Measurements from ENCODE around the gene ZCCHC8. TPM values are rescaled to one million over a fixed set of nuclear protein-coding genes. Genes with fewer than 3 reads are reported as not detected.
A peak's percentile ranks its signal among the peaks of the same experiment; 100 is the strongest.

ZCCHC8 gene
- total RNA-seq (2014; rRNA removed; shearing (Covaris generic); ENCODE audit: low replicate concordance) = 30.8 and 35.3 TPM in 2 replicates

- H3K4me2 ChIP-seq (ENCODE audit: low read depth, low read length, poor library complexity, severe bottlenecking) = peak within 1 kb of the TSS; percentile 75
- no peaks in the 10 kb centered on the region for H3K27me3 ChIP-seq (ENCODE audit: low read length)
- H3K27ac ChIP-seq (ENCODE audit: low read length) = peak within 1 kb of the TSS; percentile 90
- H3K36me3 ChIP-seq (ENCODE audit: insufficient read depth, low read length) = peaks cover 21% of the 10 kb centered on the region; the same call in 1 of the 2 replicates
- H3K4me3 ChIP-seq (ENCODE audit: low read length) = peak within 1 kb of the TSS; percentile 91
- H3K9me2 ChIP-seq (replicated peaks; ENCODE audit: insufficient read depth, low read length) = no peaks in the 10 kb centered on the region
- H3K4me1 ChIP-seq (ENCODE audit: low read length) = peaks cover 48% of the 10 kb centered on the region
- peak within 1 kb of the TSS; percentile 94 for H3K9ac ChIP-seq (ENCODE audit: low read length)
- H3K9me3 ChIP-seq (ENCODE audit: low read length) = no peaks in the 10 kb centered on the region
- no peaks in the 10 kb centered on the region for H4K20me1 ChIP-seq (ENCODE audit: insufficient read depth, low read depth, low read length)
- peak; percentile 99 for DNase-seq
- H3K79me2 ChIP-seq (ENCODE audit: low read length) = peaks cover 45% of the 10 kb centered on the region
- H2AFZ ChIP-seq (ENCODE audit: low read length) = peak within 1 kb of the TSS; percentile 24; the same call in 1 of the 2 replicates
Observed at GRCh38 chr12:122500685-122501488, at the start of gene ZCCHC8. Gene ZCCHC8 (minus strand): TSS chr12:122500932. CDS start chr12:122500840, 92 bp downstream.

- no peaks in the 10 kb centered on the region for H3K27me3 ChIP-seq (ENCODE audit: low read length)
- no peaks in the 10 kb centered on the region for H3K9me3 ChIP-seq (ENCODE audit: low read length)
- no peak overlapping the region for H3K4me3 ChIP-seq (ENCODE audit: low read length)
- no peak overlapping the region for H3K4me2 ChIP-seq (ENCODE audit: low read depth, low read length, poor library complexity, severe bottlenecking)
- no peaks in the 10 kb centered on the region for H3K79me2 ChIP-seq (ENCODE audit: low read length)
- peaks cover 45% of the 10 kb centered on the region for H3K36me3 ChIP-seq (ENCODE audit: insufficient read depth, low read length)
- no peak overlapping the region for H3K9ac ChIP-seq (ENCODE audit: low read length)
- no peaks in the 10 kb centered on the region for H3K9me2 ChIP-seq (replicated peaks; ENCODE audit: insufficient read depth, low read length)
- H4K20me1 ChIP-seq (ENCODE audit: insufficient read depth, low read depth, low read length) = 0 out of 2 replicates have a peak, but pooled peaks cover 3% of the 10 kb centered on the region
- peaks cover 14% of the 10 kb centered on the region for H3K4me1 ChIP-seq (ENCODE audit: low read length)
- DNase-seq = no peak
- no peak overlapping the region for H2AFZ ChIP-seq (ENCODE audit: low read length)
- no peak overlapping the region for H3K27ac ChIP-seq (ENCODE audit: low read length)
Observed at GRCh38 chr12:122547330-122547729, 46.6 kb upstream of the ZCCHC8 start.

GRCh38 chr12:122545855-122546254, 45.1 kb upstream of the ZCCHC8 start:
- H3K36me3 ChIP-seq (ENCODE audit: insufficient read depth, low read length) = peaks cover 39% of the 10 kb centered on the region
- no peaks in the 10 kb centered on the region for H3K9me3 ChIP-seq (ENCODE audit: low read length)
- no peak overlapping the region for H3K27ac ChIP-seq (ENCODE audit: low read length)
- no peak overlapping the region for H2AFZ ChIP-seq (ENCODE audit: low read length)
- H4K20me1 ChIP-seq (ENCODE audit: insufficient read depth, low read depth, low read length) = 0 out of 2 replicates have a peak, but pooled peaks cover 3% of the 10 kb centered on the region
- no peak overlapping the region for H3K9ac ChIP-seq (ENCODE audit: low read length)
- H3K27me3 ChIP-seq (ENCODE audit: low read length) = no peaks in the 10 kb centered on the region
- no peaks in the 10 kb centered on the region for H3K79me2 ChIP-seq (ENCODE audit: low read length)
- DNase-seq = peak; percentile 66
- H3K4me1 ChIP-seq (ENCODE audit: low read length) = peaks cover 14% of the 10 kb centered on the region
- no peak overlapping the region for H3K4me3 ChIP-seq (ENCODE audit: low read length)
- H3K4me2 ChIP-seq (ENCODE audit: low read depth, low read length, poor library complexity, severe bottlenecking) = peak overlapping the region; percentile 30
- H3K9me2 ChIP-seq (replicated peaks; ENCODE audit: insufficient read depth, low read length) = no peaks in the 10 kb centered on the region

- no peak overlapping the region for H2AFZ ChIP-seq (ENCODE audit: low read length)
- H3K27ac ChIP-seq (ENCODE audit: low read length) = no peak overlapping the region
- H3K27me3 ChIP-seq (ENCODE audit: low read length) = no peaks in the 10 kb centered on the region
- no peak overlapping the region for H3K9ac ChIP-seq (ENCODE audit: low read length)
- H3K36me3 ChIP-seq (ENCODE audit: insufficient read depth, low read length) = peaks cover 36% of the 10 kb centered on the region
- H3K4me2 ChIP-seq (ENCODE audit: low read depth, low read length, poor library complexity, severe bottlenecking) = no peak overlapping the region
- H3K9me3 ChIP-seq (ENCODE audit: low read length) = no peaks in the 10 kb centered on the region
- no peak for DNase-seq
- H3K4me3 ChIP-seq (ENCODE audit: low read length) = no peak overlapping the region
- H3K9me2 ChIP-seq (replicated peaks; ENCODE audit: insufficient read depth, low read length) = no peaks in the 10 kb centered on the region
- 0 out of 2 replicates have a peak, but pooled peaks cover 3% of the 10 kb centered on the region for H4K20me1 ChIP-seq (ENCODE audit: insufficient read depth, low read depth, low read length)
- no peaks in the 10 kb centered on the region for H3K79me2 ChIP-seq (ENCODE audit: low read length)
- peaks cover 14% of the 10 kb centered on the region for H3K4me1 ChIP-seq (ENCODE audit: low read length)
Observed at GRCh38 chr12:122544537-122544936, 43.8 kb upstream of the ZCCHC8 start.

- H3K36me3 ChIP-seq (ENCODE audit: insufficient read depth, low read length) = peaks cover 34% of the 10 kb centered on the region
- H3K79me2 ChIP-seq (ENCODE audit: low read length) = peaks cover 6% of the 10 kb centered on the region; the same call in 1 of the 2 replicates
- no peak for DNase-seq
- H3K9me3 ChIP-seq (ENCODE audit: low read length) = no peaks in the 10 kb centered on the region
- H3K9me2 ChIP-seq (replicated peaks; ENCODE audit: insufficient read depth, low read length) = no peaks in the 10 kb centered on the region
- H3K4me2 ChIP-seq (ENCODE audit: low read depth, low read length, poor library complexity, severe bottlenecking) = no peak overlapping the region
- no peaks in the 10 kb centered on the region for H4K20me1 ChIP-seq (ENCODE audit: insufficient read depth, low read depth, low read length)
- no peak overlapping the region for H3K4me3 ChIP-seq (ENCODE audit: low read length)
- H3K27ac ChIP-seq (ENCODE audit: low read length) = no peak overlapping the region
- no peak overlapping the region for H2AFZ ChIP-seq (ENCODE audit: low read length)
- H3K4me1 ChIP-seq (ENCODE audit: low read length) = no peaks in the 10 kb centered on the region
- no peak overlapping the region for H3K9ac ChIP-seq (ENCODE audit: low read length)
- H3K27me3 ChIP-seq (ENCODE audit: low read length) = no peaks in the 10 kb centered on the region
Observed at GRCh38 chr12:122538496-122538895, 37.8 kb upstream of the ZCCHC8 start.

- Histone ChIP-seq H3K27me3 (ENCODE audit: low read length) (no peaks in the 10 kb centered on the region), H3K4me2 (ENCODE audit: low read depth, low read length, poor library complexity, severe bottlenecking) (no peak overlapping the region), H3K9me3 (ENCODE audit: low read length) (no peaks in the 10 kb centered on the region), H4K20me1 (ENCODE audit: insufficient read depth, low read depth, low read length) (no peaks in the 10 kb centered on the region), H3K36me3 (ENCODE audit: insufficient read depth, low read length) (peaks cover 32% of the 10 kb centered on the region; the same call in 1 of the 2 replicates), H3K9ac (ENCODE audit: low read length) (no peak overlapping the region), H3K79me2 (ENCODE audit: low read length) (peaks cover 15% of the 10 kb centered on the region; the same call in 1 of the 2 replicates), H3K9me2 (replicated peaks; ENCODE audit: insufficient read depth, low read length) (no peaks in the 10 kb centered on the region), H3K4me3 (ENCODE audit: low read length) (no peak overlapping the region), H3K27ac (ENCODE audit: low read length) (no peak overlapping the region), H3K4me1 (ENCODE audit: low read length) (no peaks in the 10 kb centered on the region), H2AFZ (ENCODE audit: low read length) (no peak overlapping the region)
- DNase-seq = no peak
Observed at GRCh38 chr12:122537021-122537420, 36.3 kb upstream of the ZCCHC8 start.

GRCh38 chr12:122533856-122534255, 33.1 kb upstream of the ZCCHC8 start:
- Histone ChIP-seq H3K36me3 (ENCODE audit: insufficient read depth, low read length) (peaks cover 29% of the 10 kb centered on the region; the same call in 1 of the 2 replicates), H3K9me3 (ENCODE audit: low read length) (no peaks in the 10 kb centered on the region), H3K9me2 (replicated peaks; ENCODE audit: insufficient read depth, low read length) (no peaks in the 10 kb centered on the region), H3K4me1 (ENCODE audit: low read length) (peaks cover 19% of the 10 kb centered on the region), H3K4me3 (ENCODE audit: low read length) (no peak overlapping the region), H3K27me3 (ENCODE audit: low read length) (no peaks in the 10 kb centered on the region), H3K79me2 (ENCODE audit: low read length) (peaks cover 40% of the 10 kb centered on the region), H2AFZ (ENCODE audit: low read length) (no peak overlapping the region), H4K20me1 (ENCODE audit: insufficient read depth, low read depth, low read length) (no peaks in the 10 kb centered on the region), H3K27ac (ENCODE audit: low read length) (no peak overlapping the region), H3K9ac (ENCODE audit: low read length) (no peak overlapping the region), H3K4me2 (ENCODE audit: low read depth, low read length, poor library complexity, severe bottlenecking) (no peak overlapping the region)
- DNase-seq = no peak

GRCh38 chr12:122528992-122529391, 28.3 kb upstream of the ZCCHC8 start:
- H3K4me3 ChIP-seq (ENCODE audit: low read length) = no peak overlapping the region
- peaks cover 28% of the 10 kb centered on the region for H3K36me3 ChIP-seq (ENCODE audit: insufficient read depth, low read length)
- H3K4me1 ChIP-seq (ENCODE audit: low read length) = peaks cover 46% of the 10 kb centered on the region
- 0 out of 2 replicates have a peak overlapping the region, but pooled peaks have one; percentile 24 for H3K27ac ChIP-seq (ENCODE audit: low read length)
- H2AFZ ChIP-seq (ENCODE audit: low read length) = no peak overlapping the region
- H4K20me1 ChIP-seq (ENCODE audit: insufficient read depth, low read depth, low read length) = peaks cover 9% of the 10 kb centered on the region
- H3K79me2 ChIP-seq (ENCODE audit: low read length) = peaks cover 80% of the 10 kb centered on the region
- H3K4me2 ChIP-seq (ENCODE audit: low read depth, low read length, poor library complexity, severe bottlenecking) = peak overlapping the region; percentile 92
- H3K9me2 ChIP-seq (replicated peaks; ENCODE audit: insufficient read depth, low read length) = no peaks in the 10 kb centered on the region
- H3K9ac ChIP-seq (ENCODE audit: low read length) = no peak overlapping the region
- DNase-seq = no peak
- no peaks in the 10 kb centered on the region for H3K27me3 ChIP-seq (ENCODE audit: low read length)
- no peaks in the 10 kb centered on the region for H3K9me3 ChIP-seq (ENCODE audit: low read length)

All from Karpas-422 (cell line).